Activated naive CD4-positive, alpha-beta T cell treated with anti-CD3 and anti-CD28 coated beads, Interleukin-2, amount 50 U/mL, for 72 hours (primary cell): ENCODE measurements around the gene KCP. TPM values are rescaled to one million over a fixed set of nuclear protein-coding genes. Genes with fewer than 3 reads are reported as not detected.

Experiments used
- ATAC-seq, 2 donors: fragments of 150-1000 bp; cut with Tn5 transposase; 2 replicates each; pipeline ENCODE4 v1.10.0; 2021; ENCODE audit warnings: mild to moderate bottlenecking in 2 of 2, moderate library complexity in 2 of 2
- DNase-seq, 2 donors: peaks; one replicate each; pipeline ENCODE4 v3.0.0; 2021 to 2022; ENCODE audit warnings: low spot score in 2 of 2
- H3K27ac Mint-ChIP-seq, 2 donors: one replicate each; pipeline ENCODE4 v1.8.0; 2022; ENCODE audit warnings: mild to moderate bottlenecking in 2 of 2, mixed read lengths in 2 of 2
- H3K36me3 Mint-ChIP-seq, 2 donors: one replicate each; pipeline ENCODE4 v1.8.0; 2022; ENCODE audit warnings: mixed read lengths in 2 of 2
- H3K9me3 Mint-ChIP-seq, 2 donors: one replicate each; pipeline ENCODE4 v1.8.0; 2022; ENCODE audit warnings: mixed read lengths in 2 of 2
- total RNA-seq, 2 donors: library from RNA; stranded (reverse); gene quantifications; one replicate each; pipeline ENCODE4 v1.2.3, GENCODE V29; 2022

The KCP gene
- total RNA-seq, 2 donors from 2014 or later = 0.16 TPM

DNA sequence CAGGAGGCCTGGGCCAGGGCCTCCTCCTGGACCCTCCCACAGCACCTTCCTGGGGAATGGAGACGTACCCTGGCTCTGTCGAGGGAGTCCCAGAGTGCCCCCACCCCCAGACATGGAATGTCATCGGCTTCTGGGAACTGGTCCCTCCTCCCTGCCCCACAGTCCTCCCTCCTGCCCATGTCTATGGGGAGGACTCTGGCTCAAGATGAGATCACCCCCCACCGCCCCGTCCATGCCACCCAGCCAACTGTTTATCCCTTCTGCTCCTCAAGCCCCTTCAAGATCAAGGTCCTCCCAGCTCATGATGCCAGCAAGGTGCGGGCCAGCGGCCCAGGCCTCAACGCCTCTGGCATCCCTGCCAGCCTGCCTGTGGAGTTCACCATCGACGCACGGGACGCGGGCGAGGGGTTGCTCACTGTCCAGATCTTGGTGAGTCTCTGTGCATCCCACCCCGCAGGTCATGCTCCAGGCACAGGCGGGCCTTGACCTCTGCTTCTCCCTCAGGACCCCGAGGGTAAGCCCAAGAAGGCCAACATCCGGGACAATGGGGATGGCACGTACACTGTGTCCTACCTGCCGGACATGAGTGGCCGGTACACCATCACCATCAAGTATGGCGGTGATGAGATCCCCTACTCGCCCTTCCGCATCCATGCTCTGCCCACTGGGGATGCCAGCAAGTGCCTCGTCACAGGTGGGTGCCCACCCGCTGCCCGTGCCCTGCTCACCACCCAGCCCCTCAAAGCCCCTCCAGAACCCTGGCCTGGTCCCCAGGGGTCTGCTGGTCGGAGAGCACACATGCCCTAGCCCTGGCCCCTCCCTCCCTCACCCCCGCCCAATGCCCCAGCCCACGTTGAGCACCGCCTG, 62.0 kb downstream of the KCP start:
- H3K27ac Mint-ChIP-seq = no peak overlapping the region
- H3K36me3 Mint-ChIP-seq = no peaks in the 10 kb centered on the region
- no peaks in the 10 kb centered on the region for H3K9me3 Mint-ChIP-seq
- ATAC-seq (no peak), DNase-seq (no peak)

DNA sequence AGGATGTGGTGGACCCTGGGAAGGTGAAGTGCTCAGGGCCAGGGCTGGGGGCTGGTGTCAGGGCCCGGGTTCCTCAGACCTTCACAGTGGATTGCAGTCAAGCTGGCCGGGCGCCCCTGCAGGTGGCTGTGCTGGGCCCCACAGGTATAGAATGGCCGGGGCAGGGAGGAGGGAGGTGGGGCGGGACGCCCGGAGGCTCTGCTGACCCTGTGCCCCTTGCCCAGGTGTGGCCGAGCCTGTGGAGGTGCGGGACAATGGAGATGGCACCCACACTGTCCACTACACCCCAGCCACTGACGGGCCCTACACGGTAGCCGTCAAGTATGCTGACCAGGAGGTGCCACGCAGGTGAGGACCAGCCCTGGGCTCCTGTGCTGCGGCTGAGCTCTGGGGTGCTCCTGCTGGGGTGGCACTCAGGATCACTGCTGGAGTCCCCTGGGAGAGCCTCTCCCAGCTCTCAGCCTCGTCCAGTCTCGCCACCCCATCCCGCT, 62.7 kb downstream of the KCP start:
- Mint-ChIP-seq H3K27ac (no peak overlapping the region), H3K36me3 (no peaks in the 10 kb centered on the region), H3K9me3 (no peaks in the 10 kb centered on the region)
- DNase-seq (no peak), ATAC-seq (no peak)

DNA sequence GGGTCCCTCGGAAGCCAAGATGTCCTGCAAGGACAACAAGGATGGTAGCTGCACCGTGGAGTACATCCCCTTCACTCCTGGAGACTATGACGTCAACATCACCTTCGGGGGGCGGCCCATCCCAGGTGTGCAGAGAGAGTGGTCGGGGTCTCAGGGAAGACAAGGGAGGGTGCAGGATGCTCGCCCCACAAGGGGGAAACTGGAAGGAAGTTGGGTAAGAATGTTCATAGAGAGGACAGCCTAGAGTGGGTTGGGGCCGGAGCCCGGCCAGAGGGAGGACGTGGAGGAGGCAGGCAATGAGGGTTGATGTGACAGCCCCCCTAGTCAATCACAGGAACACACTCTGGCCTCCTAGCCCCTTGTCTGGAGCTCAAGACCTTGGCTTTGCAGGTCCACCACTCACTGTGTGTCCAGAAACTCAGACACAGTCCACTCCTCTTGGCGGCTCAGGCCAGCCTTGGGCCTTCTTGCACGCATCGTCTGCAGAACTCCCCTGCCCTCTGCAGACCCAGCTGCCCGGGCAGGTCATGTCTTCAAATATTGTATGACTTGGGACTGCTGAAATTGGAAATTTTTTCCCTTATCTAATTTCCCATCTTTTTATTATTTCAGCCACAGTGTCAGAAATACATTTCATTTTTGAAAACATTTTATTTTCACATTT, 63.6 kb downstream of the KCP start:
- DNase-seq = no peak
- Mint-ChIP-seq H3K27ac (peak overlapping the region in 1 of 2 donors; percentile 13), H3K9me3 (no peaks in the 10 kb centered on the region)

DNA sequence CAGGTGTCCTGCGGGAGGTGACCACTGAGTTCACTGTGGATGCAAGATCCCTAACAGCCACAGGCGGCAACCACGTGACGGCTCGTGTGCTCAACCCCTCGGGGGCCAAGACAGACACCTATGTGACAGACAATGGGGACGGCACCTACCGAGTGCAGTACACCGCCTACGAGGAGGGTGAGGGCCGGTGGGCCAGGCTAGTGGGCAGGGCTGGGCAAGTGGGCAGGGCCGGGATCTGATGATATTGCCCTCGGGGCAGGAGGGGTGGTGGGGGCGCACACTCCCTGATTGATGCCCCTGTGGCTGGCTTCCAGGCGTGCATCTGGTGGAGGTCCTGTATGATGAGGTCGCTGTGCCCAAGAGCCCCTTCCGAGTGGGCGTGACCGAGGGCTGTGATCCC, 64.5 kb downstream of the KCP start:
- H3K9me3 Mint-ChIP-seq = no peaks in the 10 kb centered on the region
- H3K36me3 Mint-ChIP-seq = no peaks in the 10 kb centered on the region
- ATAC-seq (no peak), DNase-seq (no peak)
- H3K27ac Mint-ChIP-seq = no peak overlapping the region

More for the DNA sequence above, 63.6 kb downstream of the KCP start:
- H3K36me3 Mint-ChIP-seq = no peaks in the 10 kb centered on the region
- ATAC-seq = no peak

DNA sequence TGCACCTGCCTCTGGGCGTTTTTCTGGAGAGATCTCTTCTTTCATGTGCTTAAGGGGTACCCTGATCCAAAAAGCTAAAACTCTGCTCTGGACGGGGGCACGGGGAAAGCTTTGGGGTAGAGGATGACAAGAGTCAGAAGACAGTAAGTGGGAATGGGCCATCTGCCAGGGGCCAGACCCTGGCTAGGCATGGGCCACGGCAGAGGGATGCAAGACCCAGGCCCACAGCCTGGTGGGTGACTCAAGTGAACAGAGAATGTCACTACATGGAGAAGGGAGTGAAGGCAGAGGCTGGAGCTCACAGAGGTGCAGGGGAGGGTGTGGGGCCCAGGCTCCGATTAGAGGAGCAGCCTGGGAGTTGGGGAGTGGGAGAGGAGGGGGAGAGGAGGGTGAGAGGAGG, 65.0 kb downstream of the KCP start:
- Mint-ChIP-seq H3K27ac (no peak overlapping the region), H3K36me3 (no peaks in the 10 kb centered on the region), H3K9me3 (no peaks in the 10 kb centered on the region)
- no peak for DNase-seq
- ATAC-seq = no peak

DNA sequence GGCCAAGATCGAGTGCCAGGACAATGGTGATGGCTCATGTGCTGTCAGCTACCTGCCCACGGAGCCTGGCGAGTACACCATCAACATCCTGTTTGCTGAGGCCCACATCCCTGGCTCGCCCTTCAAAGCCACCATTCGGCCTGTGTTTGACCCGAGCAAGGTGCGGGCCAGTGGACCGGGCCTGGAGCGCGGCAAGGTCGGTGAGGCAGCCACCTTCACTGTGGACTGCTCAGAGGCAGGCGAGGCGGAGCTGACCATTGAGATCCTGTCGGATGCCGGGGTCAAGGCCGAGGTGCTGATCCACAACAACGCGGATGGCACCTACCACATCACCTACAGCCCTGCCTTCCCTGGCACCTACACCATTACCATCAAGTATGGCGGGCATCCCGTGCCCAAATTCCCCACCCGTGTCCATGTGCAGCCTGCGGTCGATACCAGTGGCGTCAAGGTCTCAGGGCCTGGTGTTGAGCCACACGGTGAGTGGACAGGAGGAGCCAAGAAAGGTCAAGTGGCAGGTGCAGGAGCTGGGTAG, 65.7 kb downstream of the KCP start:
- ATAC-seq (no peak), DNase-seq (no peak)
- Mint-ChIP-seq H3K36me3 (no peaks in the 10 kb centered on the region), H3K9me3 (no peaks in the 10 kb centered on the region), H3K27ac (peak overlapping the region in 1 of 2 donors; percentile 76)

DNA sequence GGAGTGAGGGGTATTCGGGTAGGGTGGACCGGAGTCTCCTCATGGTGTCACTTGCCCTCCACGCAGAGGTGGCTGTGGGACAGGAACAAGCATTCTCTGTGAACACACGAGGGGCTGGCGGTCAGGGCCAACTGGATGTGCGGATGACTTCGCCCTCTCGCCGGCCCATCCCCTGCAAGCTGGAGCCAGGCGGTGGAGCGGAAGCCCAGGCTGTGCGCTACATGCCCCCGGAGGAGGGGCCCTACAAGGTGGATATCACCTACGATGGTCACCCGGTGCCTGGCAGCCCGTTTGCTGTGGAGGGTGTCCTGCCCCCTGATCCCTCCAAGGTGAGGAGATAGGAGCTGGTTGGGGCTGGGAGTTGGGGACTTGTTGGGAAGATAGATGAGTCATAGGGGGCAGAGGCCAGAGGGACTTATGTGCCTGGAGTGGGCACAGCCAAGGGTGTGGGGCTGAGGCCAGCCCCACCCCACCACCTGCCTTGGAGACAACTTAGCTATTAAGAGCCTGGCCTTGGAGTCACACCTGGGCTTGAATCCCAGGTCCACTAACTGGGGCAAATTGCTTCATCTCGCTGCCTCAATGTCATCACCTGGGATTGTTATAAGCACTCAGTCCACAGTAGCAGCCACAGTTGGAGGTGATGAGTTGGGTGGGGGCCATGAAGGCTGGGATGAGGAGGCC, 66.4 kb downstream of the KCP start:
- no peak for DNase-seq
- no peak overlapping the region for H3K27ac Mint-ChIP-seq
- no peaks in the 10 kb centered on the region for H3K36me3 Mint-ChIP-seq
- no peaks in the 10 kb centered on the region for H3K9me3 Mint-ChIP-seq
- no peak for ATAC-seq

DNA sequence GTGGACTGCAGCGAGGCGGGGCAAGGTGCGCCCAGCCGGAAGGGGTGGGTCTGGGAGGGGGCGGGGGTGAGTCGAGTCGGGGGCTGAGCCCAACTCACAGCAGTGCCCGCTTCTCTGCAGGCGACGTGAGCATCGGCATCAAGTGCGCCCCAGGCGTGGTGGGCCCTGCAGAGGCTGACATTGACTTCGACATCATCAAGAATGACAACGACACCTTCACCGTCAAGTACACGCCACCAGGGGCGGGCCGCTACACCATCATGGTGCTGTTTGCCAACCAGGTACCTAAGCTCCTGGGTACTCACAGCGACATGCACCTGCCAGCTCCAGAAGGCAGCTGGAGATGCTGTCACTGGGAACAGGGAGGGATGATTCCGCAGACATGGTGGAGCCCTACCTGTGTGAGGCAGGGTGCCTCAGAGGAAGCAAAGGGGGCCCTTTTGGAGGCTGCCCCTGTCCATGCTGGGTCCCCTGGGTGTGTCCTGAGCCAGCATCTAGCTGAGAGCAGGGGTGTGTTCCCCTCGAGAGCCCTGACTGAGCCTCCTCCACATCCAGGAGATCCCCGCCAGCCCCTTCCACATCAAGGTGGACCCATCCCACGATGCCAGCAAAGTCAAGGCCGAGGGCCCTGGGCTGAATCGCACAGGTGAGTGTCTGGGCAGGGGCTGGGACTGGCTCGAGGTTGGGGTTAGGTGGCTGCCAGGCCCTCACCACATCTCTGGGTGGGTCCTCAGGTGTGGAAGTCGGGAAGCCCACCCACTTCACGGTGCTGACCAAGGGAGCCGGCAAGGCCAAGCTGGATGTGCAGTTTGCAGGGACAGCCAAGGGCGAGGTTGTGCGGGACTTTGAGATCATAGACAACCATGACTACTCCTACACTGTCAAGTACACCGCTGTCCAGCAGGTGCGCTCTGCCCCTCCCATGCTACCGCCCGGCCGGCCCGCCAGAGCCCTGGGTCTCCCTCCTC, 67.6 kb downstream of the KCP start:
- Mint-ChIP-seq H3K36me3 (no peaks in the 10 kb centered on the region), H3K27ac (no peak overlapping the region), H3K9me3 (no peaks in the 10 kb centered on the region)
- no peak for DNase-seq
- no peak for ATAC-seq

DNA sequence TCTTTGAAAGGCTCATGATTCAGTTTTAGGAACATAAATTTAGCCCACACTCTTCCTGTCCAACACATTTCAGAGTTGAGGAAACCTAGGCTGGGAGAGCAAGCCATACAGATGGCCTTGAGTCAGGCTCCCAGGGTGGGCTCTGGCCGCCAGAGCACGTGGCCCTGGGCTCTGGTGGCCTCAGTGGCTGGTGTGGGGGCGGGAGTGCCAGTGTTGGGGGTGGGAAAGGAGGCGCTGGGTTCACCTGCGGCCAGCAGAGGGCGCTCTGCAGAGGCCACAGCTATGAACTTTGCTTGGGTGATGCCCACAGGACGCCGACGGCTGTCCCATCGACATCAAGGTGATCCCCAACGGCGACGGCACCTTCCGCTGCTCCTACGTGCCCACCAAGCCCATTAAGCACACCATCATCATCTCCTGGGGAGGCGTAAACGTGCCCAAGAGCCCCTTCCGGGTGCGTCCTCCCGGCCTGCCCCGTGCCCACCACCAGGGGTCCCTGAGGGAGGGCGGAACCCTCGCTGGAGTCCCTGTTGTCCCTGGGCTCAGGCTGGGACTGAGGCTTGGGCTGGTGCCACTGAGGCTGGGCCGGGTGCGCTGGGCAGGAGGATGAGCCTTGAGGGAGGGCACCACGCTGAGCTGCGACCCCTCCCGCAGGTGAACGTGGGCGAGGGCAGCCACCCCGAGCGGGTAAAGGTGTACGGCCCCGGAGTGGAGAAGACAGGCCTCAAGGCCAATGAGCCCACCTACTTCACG, 68.4 kb downstream of the KCP start:
- peak in 1 of 2 donors; percentile 75 for DNase-seq
- Mint-ChIP-seq H3K9me3 (no peaks in the 10 kb centered on the region), H3K36me3 (no peaks in the 10 kb centered on the region), H3K27ac (no peak overlapping the region)
- ATAC-seq = peak; percentile 71 to 84

DNA sequence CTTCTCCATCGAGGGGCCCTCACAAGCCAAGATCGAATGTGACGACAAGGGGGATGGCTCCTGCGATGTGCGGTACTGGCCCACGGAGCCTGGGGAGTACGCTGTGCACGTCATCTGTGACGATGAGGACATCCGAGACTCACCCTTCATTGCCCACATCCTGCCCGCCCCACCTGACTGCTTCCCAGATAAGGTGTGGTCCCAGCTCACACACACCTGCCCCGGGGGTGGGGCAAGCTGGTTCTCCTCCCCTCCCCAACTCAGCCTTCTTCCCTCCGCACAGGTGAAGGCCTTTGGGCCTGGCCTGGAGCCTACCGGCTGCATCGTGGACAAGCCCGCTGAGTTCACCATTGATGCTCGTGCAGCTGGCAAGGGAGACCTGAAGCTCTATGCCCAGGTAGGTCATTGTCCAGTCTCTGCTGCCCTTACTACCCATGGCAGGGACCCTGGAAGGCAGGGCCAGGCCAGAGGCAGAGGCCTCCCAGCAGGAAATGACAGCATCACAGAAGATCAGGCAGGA, 69.3 kb downstream of the KCP start:
- Mint-ChIP-seq H3K9me3 (no peaks in the 10 kb centered on the region), H3K27ac (no peak overlapping the region), H3K36me3 (no peaks in the 10 kb centered on the region)
- no peak for ATAC-seq
- DNase-seq = no peak

DNA sequence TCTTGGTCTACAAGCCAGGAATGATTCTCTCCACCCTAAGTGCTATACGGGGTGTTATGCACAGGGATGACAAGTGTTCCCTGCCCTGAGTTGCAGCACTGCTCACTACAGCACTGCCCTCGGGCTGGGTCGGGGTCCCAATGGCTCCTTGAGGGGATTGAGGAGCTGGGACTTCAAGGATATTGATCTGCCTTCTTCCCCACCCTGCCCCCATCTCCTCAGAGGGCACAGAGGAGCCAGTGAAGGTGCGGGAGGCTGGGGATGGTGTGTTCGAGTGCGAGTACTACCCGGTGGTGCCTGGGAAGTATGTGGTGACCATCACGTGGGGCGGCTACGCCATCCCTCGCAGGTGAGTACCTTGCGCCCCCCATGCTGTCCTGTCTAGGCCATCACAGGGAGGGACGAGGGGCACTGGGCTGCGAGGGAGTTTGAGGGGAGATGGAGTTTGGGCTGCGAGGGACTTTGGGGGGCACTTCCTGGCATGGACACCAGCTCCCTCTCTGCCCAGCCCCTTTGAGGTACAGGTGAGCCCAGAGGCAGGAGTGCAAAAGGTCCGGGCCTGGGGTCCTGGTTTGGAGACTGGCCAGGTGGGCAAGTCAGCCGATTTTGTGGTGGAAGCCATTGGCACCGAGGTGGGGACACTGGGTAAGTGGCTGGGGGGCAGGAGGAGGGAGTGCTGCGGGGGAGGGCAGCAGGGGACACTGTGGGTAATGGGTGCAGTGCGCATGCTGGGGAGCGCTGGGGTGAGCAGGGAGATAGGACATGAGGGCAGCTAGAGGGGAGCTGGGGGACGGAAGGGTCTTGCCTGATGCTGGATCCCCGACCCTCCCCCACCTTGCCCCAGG, 70.0 kb downstream of the KCP start:
- Mint-ChIP-seq H3K36me3 (no peaks in the 10 kb centered on the region), H3K27ac (no peak overlapping the region), H3K9me3 (no peaks in the 10 kb centered on the region)
- ATAC-seq = no peak
- DNase-seq = no peak

DNA sequence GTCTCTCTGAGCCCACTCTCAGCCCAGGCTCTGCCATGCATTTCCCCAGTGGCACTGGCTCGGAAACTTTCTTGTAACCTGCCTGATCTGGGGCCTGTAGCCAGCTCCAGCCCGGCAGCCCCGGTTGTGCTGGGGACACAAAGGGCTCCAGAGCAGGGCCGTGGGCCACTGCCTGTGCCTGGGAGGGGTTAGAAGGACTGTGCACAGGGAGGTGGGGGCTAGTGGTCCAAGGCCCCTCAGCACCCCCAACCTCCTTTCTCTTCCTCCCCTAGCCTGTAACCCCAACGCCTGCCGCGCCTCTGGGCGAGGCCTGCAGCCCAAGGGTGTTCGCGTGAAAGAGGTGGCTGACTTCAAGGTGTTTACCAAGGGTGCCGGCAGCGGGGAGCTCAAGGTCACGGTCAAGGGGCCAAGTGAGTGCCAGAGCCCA, 70.7 kb downstream of the KCP start:
- DNase-seq = no peak
- H3K9me3 Mint-ChIP-seq = no peaks in the 10 kb centered on the region
- no peak overlapping the region for H3K27ac Mint-ChIP-seq
- no peaks in the 10 kb centered on the region for H3K36me3 Mint-ChIP-seq
- ATAC-seq = no peak

DNA sequence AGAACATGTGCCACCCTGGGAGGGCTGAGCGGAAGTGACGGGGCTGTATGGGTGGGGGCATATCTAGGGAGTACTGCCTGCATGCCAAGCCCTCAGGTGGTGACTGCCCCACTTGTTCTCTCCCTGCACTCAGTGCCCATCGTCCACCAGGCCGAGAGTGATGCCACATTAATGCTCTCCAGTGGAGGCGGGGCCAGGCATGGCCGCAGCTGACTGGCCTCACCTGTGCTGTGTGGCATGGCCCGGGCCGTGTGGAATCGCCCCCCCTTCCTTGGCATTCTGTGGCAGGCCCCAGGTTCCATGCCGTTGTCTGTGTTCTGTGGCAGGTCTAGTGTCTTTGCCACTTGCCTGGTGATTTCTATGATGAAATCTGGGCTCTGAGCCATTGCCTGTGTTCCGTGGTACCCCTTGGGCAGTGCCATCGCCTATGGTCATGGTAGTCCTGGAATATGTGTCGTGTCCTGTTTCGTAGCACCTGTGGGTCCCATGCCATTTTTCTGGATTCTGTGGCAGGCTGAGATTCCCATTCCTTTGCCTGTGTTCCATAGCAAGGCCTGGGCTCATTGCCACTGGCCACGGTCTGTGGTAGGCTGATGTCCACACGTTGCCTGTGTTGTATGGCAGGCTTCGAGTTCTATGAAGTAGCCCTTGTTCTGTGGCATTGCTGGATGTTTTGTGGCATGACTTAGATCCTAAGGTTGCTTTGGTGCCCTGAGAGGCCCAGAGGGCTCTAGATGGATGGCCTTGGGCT, 71.4 kb downstream of the KCP start:
- no peak overlapping the region for H3K27ac Mint-ChIP-seq
- no peaks in the 10 kb centered on the region for H3K36me3 Mint-ChIP-seq
- DNase-seq (no peak), ATAC-seq (no peak)
- H3K9me3 Mint-ChIP-seq = no peaks in the 10 kb centered on the region
